GM19452 (cell line): ENCODE data around the gene PLCB4.
"Not testable (repeated sequence)": the region's sequence is repeated elsewhere in the genome, so short reads cannot be mapped to it uniquely, and the experiment has no call there.

Experiments used
- ATAC-seq: cut with Tn5 transposase; IDR thresholded peaks from one replicate; pipeline ENCODE4 v1.9.1; 2021; ENCODE audit not compliant: unreplicated experiment

The PLCB4 gene

DNA sequence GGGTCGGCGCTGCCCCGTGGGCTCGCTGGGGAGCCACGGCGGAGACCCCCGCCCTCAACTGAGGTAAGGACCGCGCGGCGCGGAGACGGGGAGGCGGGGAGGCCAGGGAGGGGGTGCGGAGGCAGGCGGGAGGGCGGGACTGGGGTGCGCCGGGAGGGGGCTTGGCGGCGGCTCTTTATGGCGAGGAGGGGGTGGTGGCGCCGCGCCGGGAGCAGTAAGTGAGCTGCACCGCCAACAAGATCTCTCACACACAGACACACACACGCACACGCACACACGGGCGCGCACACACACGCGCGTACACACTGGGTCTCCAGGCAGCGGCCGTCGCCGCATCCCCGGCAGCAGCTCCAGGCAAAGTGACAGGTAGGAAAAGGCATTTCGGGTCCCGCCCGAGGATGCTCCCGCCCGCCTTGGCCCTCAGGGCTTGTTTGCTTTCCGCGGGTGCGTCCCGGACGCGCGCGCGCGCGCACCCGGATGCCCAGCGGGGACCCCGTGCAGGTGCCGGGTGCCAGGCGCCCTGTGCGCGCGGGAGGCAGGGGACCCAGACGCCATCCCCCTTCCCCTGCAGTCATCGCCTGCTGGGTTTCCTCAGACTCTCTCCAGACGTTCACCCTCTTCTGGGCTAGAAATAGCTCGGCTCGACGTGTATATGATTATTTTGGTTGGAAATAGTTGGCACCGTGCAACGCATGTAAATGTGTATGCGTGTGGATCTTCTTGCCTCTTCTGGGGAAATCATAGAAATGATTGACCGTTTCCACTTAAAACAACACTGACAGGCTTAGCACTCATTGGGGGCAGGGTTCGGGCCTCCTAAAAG is at the start of gene PLCB4:
Gene PLCB4 (plus strand): TSS at position 247 of the 823 bp plus-strand sequence. CDS start 238,728 bp downstream, outside the sequence.
- no peak for ATAC-seq

DNA sequence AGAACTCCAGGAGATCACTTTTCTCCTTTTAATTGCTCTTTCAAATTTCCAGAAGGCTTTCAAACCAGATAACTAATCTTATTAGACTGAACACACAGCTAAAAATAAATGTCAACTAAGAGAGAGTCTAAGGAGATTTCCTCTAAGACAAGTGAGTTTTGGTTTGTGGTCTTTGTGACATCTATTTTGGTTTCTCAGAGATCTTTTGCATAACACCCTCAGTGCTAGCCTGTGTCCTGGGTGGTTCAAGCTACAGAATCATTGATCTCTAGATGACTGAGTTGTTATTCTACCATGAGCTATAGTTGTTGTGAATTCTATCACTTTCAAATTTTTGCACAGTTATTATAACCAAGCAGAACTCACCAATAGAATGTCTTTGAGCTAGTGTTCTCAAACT is 49.1 kb upstream of the PLCB4 start:
- ATAC-seq, result no peak

DNA sequence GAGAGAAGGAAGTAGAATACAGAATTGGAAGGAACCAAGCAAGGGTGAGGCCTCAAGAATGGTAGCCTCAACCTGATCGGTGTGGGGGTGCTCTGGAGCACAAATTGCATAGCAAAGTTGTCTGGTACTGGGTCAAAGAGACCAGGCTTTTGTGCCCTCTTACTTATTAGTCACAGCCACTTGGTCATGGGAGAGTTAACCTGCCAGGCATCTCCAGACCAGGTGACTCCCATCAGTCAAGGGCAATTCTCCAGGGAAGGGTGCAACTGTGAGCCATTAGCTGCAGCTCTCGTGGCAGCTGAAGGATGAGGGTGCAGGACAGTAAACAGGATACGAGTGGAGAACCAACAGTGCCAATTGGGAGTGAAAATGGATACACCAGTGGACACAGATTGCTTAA is 47.7 kb upstream of the PLCB4 start:
- no peak for ATAC-seq

DNA sequence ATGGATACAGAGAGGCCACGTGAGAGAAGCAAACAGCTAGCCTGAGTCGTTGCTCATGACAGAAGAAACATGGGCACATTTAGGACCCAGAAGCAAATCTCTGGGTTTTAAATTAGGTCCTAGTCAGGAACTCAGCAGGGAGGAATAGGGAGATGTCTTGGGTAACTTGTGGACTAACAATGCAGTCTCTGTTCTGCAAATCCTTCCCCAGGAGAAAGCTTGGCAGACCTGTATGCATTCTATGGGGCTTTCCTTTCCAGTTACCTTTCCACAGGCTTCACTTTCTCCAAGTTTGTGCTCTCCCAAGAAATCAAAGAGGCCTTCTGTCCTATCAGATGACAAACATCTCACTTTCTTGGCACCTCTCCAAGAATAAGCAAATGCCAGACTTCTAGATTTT is 47.2 kb upstream of the PLCB4 start:
- no peak for ATAC-seq

DNA sequence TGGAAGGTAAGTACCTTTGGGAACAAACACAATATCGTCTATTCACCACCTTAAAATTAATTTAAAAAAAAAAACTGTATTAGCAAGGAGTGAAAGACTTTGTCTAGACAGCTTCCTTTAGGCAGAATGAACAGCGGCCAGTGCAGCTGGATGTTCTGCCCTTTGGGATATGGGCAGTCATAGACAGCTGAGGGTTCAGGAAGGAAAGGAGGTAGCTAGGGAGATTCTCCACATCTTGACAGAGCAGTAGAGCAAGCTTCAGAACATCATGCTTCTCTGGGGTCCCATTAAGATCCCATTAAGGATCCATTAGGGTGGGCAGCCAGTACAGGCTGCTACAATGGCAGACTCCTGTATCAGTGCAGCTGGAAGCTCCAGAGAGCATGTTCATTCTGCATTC is 46.5 kb upstream of the PLCB4 start:
- ATAC-seq, result no peak

DNA sequence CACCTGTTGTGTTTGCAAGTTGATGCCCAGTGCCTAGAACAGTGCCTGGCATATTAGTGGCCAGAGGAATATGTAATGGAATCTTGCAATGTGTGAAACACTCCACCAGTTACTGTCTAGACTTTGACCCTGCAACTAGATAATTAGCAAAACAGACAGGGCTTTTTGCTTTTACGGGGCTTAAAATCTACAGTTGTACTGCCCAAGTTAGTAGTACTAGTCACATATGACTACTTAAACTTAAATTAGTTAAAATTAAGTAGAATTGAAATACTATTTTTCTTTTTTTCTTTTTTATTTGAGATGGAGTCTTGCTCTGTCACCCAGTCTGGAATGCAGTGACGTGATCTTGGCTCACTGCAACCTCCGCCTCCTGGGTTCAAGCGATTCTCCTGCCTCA is 44.3 kb upstream of the PLCB4 start:
- ATAC-seq, result no peak

DNA sequence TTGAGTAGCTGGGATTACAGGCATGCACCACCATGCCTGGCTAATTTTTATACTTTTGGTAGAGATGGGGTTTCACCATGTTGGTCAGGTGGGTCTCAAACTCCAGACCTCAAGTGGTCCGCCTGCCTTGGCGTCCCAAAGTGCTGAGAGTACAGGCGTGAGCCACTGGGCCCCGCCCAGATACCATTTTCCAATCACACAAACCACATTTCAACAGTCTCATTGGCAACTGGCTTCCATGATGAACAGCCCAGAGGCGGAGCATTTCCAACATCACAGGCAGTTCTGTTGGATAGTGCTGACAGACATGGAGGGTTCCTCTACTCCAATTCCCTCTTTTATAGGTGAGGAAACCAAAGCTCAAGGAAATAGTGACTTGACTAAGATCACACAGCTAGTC is 43.9 kb upstream of the PLCB4 start:
- no peak for ATAC-seq

DNA sequence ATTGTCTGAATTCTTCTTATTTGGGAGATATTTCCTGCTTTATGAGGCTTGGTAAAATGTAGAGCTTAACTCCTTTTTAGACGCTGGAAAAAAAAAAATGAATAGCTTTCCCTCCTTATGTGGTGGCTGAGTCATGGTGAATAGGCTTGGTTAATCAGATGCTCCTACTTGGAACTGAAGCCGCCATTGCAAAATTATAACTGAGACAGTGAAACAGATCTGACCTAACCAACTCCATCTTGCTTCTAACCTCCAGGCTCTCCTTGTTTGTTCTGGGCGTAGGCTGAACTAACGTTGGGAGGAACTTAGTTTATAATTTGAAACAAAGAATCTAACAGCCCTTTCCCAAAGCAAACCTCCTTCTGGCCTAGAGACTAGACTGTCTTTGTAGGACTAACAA is 43.2 kb upstream of the PLCB4 start:
- no peak for ATAC-seq

DNA sequence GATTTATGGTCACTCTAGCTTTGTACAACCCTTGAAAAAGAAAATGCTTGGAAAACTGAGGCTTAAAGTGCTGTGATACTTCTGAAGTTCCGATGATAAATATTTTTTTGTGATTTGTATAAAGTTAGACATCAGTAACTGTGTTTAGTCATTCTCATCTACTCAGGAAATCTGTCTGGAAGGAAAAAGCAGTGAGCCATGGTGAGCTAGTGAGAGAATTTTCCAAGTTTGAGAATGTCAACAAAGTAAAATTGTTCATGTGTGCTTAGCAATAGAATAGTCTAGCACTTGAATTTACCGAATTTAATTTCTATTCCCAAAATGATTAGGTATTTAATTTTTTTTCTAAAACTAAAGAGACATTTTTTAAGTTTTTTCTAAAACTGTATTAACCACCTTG is 41.3 kb upstream of the PLCB4 start:
- ATAC-seq, result no peak

DNA sequence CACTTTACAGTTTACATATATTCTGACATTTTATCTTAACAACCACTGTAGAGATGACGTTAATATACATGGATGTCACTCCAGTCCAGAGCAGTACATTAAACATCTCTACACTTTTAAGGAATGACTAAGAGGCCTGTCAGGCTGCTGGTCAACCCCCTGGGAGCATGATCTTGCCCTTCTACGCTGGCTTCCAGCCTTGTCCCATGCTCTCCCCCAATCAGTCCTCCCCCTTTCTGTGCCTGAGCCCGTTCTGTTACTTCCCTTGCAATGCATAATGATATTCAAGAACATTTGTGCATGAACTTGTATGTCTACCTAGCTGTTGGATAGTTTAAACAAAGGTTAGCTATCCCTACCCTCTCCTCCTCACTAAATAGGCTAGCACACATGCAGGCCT is 40.5 kb upstream of the PLCB4 start:
- ATAC-seq, result no peak

DNA sequence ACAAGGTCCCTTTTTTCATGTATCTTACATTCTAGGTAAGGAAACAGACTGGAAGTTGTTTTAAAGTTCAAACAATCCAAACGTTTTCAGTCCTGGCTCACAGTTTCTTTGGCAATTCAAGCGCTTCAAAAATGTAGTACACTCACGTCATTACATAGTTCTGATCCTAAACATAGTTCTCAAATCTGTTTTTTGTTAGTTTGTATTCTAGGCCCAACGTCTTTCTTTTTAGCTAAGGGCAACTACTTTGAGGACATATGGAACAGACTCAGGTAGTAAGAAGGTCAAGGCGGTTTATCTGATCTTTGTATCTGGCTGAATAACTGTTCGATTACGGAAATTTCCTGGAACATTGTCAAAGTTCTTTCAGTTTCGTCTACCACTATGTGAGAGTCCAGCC is 36.9 kb upstream of the PLCB4 start:
- no peak for ATAC-seq

DNA sequence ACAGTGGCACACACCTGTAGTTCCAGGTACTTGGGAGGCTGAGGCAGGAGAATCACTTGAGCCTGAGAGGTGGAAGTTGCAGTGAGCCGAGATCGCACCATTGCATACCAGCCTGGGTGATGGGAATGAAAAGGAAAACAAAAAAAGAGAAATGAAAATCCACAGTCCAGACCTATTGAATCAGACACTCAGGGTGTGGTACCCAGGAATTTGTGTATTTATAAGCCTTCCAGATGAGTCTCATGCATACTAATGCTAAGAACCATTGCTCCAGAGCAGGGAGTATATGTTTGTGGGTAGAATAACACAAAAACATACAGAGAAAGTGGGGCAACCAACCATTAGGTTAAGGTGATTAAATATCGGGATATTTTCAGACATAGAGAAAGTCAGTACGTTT is 36.1 kb upstream of the PLCB4 start:
- ATAC-seq, result no peak

DNA sequence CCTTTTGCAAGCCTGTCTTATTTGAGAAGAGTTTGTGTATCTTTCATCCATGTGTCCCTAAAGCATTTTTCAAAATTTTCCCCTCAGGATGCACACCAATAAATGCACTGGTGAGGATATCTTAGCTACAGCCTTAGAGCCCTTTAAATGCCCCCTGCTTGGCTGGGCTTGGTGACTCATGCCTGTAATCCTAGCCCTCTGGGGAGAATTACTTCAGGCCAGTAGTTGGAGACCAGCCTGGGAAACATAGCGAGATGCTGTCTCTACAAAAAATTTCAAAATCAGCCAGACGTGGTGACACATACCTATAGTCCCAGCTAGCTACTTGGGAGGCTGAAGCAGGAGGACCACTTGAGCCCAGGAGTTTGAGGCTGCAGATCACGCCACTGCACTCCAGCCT is 33.8 kb upstream of the PLCB4 start:
- ATAC-seq, result no peak

DNA sequence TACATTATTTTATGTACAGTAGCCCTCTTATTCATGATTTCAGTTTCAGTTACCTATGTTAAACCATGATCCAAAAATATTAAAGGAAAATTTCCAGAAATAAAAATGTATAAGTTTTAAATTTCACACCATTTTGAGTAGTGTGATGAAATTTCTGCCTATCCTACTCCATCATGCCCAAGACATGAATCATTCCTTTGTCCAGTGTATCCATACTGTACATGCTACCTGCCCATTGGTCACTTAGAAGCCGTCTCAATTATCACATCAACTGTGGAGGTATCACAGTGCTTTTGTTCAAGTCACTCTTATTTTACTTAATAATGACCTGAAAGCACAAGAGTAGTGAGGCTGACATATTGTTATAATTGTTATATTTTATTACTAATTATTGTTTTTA is 32.3 kb upstream of the PLCB4 start:
- no peak for ATAC-seq

DNA sequence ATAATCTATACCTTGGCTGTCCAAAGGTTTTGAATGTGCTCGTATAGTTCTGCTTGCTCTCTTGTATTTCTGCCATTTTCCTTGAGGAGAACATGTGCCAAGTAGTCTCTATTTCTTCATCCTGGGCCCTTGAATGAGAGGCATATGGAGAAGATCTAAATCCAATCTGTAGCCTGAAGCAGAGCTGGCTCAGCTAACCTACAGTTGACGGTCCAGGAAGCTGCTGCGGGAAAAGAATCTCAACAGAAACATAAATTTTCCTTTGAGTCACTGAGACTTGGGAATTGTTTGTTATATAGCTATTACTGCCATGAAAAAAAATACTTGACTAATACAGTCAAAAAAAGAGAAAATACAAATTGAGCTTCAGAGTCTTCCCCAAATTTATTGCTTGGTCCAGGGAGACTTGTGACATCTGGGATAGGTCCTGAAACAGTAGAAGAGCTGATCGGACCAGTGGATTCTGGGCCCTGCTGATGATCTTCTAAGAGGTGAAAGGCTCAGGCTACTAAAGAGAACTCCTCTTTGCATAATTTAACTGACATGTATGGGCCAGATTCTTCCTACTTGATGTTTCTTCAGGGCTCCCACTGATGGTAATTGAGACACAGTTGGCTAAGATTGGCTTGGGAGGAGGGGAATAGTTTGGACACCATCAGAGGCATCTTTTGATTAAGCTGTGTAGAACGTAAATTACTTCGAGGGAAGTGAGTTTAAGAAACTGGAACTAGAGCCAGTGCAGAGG is 29.9 kb upstream of the PLCB4 start:
- no peak for ATAC-seq

DNA sequence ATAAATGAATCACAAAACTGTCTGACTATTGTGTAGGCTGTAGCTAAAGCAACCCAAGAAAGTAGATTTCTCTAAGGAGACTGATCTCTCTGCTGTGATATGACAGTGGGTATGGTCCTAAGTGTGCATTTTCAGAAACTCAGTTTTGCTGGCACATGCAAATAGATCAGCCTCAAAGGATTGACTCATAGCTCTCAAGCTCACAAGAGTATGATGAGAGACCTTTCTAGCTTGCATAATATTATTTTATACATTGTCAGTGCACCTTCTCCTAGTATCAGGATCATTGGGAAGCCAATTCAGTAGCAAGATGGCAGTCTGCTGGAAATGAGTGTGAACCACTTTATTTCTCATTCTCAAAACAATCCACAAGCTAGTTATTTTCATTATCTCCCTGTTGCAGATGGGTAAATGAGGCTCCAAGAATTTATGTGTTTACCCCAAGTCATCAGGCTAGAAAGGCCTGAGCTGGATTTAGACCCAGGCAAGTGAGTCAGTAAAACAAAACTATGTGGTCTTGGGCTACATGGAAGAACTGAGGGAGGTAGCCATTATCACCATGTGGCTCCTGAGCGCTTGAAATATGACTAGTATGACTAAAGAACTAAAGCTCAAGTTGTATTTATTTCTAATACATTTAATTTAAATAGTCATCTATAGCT is 27.9 kb upstream of the PLCB4 start:
- no peak for ATAC-seq

DNA sequence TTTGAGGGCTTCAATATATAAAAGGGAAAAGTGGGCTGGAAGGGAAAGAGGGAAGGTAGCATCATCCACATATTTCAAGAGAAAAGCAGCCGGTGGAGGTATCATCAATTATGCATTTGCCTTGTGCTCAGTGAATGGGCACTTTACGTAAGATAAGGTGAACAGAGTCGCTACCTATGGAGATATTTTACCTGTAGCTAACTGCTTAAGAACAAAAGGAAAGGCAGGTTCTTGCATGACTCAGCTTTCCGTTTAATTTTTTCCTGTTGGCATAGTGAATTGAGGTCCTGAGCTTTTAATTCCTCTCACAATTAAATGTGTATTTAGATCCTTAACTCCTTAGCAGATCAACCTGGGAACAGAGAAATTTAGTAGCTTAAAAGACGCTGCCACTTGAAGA is 25.5 kb upstream of the PLCB4 start:
- ATAC-seq, result no peak

DNA sequence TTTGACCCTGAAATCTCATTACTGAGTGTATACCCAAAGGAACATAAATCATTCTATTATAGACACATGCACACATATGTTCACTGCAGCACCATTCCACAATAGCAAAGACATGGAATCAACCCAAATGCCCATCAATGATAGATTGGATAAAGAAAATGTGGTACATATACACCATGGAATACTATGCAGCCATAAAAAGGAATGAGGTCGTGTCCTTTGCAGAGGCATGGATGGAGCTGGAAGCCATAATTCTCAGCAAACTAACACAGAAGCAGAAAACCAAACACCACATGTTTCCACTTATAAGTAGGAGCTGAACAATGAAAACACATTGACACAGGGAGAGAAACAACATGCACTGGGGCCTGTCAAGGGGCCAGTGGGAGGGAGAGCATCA is 21.0 kb upstream of the PLCB4 start:
- not testable (repeated sequence) for ATAC-seq

DNA sequence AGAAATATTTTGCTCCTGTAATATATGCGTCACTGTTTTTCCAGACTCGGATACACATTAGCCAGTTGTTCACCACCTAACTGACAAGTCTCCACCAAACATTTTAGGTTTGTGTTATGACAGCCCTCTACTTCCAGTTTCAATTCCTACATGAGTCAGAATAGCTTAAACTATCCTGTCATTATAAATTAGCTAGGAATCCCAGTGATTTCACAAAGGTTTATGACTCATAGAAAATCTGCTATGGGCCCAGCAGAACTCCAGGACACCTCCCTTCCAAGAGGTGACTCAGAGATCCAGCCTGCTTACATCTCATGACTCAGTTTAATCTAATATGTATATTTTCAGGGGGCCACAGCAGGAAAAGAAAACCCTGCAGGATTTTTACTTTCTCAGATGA is 17.4 kb upstream of the PLCB4 start:
- no peak for ATAC-seq

DNA sequence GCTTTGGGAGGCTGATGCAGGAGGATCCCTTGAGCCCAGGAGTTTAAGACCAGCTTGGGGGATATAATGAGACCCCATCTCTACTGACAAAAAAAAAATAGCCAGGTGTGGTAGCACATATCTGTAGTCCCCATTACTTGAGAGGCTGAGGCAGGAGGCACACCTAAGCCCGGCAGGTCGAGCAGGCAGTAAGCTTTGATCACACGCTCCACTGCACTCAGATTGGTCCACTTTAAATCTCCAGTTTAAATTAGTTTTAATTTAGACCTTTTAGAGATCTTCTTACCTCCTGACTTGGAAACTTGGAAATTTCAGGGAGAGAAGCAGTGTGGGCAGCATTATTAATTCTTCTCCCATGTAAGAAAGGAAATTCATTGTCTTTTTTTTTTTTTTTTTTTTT is 16.8 kb upstream of the PLCB4 start:
- ATAC-seq, result no peak

DNA sequence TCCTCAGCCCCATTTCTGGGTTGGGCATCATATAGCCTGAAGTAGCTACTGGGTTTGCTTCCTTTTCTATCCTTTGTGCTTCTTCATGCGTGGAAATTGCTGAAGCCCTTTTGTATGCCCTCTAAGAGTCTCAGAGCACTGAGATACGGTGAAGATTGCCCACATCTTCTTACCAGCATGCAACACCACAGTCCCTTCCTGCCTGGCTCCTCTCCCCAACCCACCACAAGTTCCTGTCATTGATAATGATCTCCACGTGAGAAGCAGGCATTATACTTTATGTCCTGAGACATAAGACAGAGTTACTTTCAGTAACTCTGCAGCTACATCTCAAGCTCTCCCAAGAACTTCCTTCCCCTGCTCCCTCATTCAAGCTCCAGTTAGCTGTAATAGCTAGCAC is 15.8 kb upstream of the PLCB4 start:
- no peak for ATAC-seq

DNA sequence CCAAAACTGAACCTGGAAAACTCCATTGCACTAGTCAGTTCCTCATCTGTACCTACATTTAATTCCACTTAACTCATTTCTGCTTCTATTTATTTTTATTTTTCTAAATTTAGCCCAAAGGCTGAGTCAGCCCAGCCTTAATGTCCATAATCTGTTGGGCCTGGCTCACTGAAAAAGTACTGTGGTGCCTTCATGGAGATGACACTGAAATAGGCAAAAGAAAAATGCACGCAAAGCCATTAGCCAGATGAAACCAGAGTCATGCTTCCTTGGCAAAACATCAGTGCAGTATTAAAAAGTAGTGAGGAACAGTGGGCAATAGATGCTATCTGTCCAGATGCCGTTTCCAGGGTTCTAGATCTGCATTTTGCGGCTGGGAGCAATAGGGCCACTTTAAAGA is 14.7 kb upstream of the PLCB4 start:
- no peak for ATAC-seq
